HCT116 (cell line): ENCODE measurements around the gene KIF12. TPM values are rescaled to one million over a fixed set of nuclear protein-coding genes. Genes with fewer than 3 reads are reported as not detected.

Experiments
- ATAC-seq: fragments of 200-7000 bp; cut with Tn5 transposase; 2 replicates; pipeline ENCODE4 v1.9.1; 2020; ENCODE audit warnings: mild to moderate bottlenecking, moderate library complexity
- BruUV-seq: library from RNA; stranded (reverse); fragments of 400-500 nt; replicated peaks from 2 replicates; lab custom pipeline; 2021; lab: Mats Ljungman, UMichigan
- CTCF ChIA-PET: fragments of 300-600 bp; sonication (Branson Sonifier 250); formaldehyde crosslinking; loops from one replicate; lab custom pipeline; 2021; ENCODE audit warnings: antibody characterized with exemption; lab: Charles Lee
- POLR2A ChIA-PET: fragments of 300-600, 350-600 bp; sonication (Branson Sonifier 250); formaldehyde crosslinking; loops from one replicate; lab custom pipeline; 2021; ENCODE audit warnings: antibody characterized with exemption; lab: Charles Lee
- RAD21 ChIA-PET, 2 experiments: fragments of 300-600 bp; sonication (Branson Sonifier 250); formaldehyde crosslinking; loops; one replicate each; lab custom pipeline; 2023; ENCODE audit warnings: low total read pairs in 2 of 2; ENCODE audit not compliant: uncharacterized antibody in 2 of 2, unreplicated experiment in 2 of 2, low non-redundant PET in 1 of 2; lab: Charles Lee
- DNase-seq: peaks from one replicate; pipeline ENCODE4 v3.0.0-alpha.2; 2010; ENCODE audit warnings: low read depth, low spot score
- H2AFZ ChIP-seq: fragments of 200-600 bp; shearing (Covaris generic), sonication (generic); 2 replicates; pipeline ENCODE4 v1.6.1; 2017; ENCODE audit warnings: low read depth, mixed run types, mixed read lengths, antibody characterized with exemption, low read length; ENCODE audit not compliant: poor library complexity, severe bottlenecking
- H3K27ac ChIP-seq: 2 replicates; pipeline ENCODE4 v1.5.1; 2012; ENCODE audit warnings: low read depth, low read length
- H3K27me3 ChIP-seq: fragments of 200-600 bp; sonication (generic); 2 replicates; pipeline ENCODE4 v1.6.1; 2016; ENCODE audit warnings: mixed run types, low read length, mixed read lengths; ENCODE audit not compliant: insufficient read depth
- H3K36me3 ChIP-seq, 2 experiments: fragments of 200-500 bp in 1 of 2; fragments of 200-600 bp in 1 of 2; sonication (Bioruptor generic) in 1 of 2; sonication (generic) in 1 of 2; 2 replicates each; pipeline versions ENCODE4 v1.5.1 to v1.6.1; 2014 to 2016; ENCODE audit warnings: low read length in 2 of 2, inconsistent platforms in 1 of 2, mixed read lengths in 1 of 2, mixed run types in 1 of 2; ENCODE audit not compliant: insufficient read depth in 2 of 2, control insufficient read depth in 1 of 2
- H3K4me1 ChIP-seq, 2 experiments: fragments of 200-600 bp in 1 of 2; sonication (generic) in 1 of 2; 2 replicates each; pipeline versions ENCODE4 v1.5.1 to v1.6.1; 2012 to 2017; ENCODE audit warnings: low read length in 2 of 2, inconsistent platforms in 1 of 2, mild to moderate bottlenecking in 1 of 2, mixed read lengths in 1 of 2, mixed run types in 1 of 2, moderate library complexity in 1 of 2; ENCODE audit not compliant: insufficient read depth in 2 of 2, control insufficient read depth in 1 of 2
- H3K4me2 ChIP-seq: fragments of 200-600 bp; sonication (generic); 2 replicates; pipeline ENCODE4 v1.6.1; 2017; ENCODE audit warnings: mixed run types, low read length, mixed read lengths
- H3K4me3 ChIP-seq, 2 experiments: fragments of 200-600 bp in 1 of 2; sonication (generic) in 1 of 2; replicated peaks in 1 of 2; 2 replicates each; pipeline ENCODE4 v1.5.1; 2011 to 2016; ENCODE audit warnings: low read length in 2 of 2, control low read depth in 1 of 2, low read depth in 1 of 2, mild to moderate bottlenecking in 1 of 2, mixed read lengths in 1 of 2, mixed run types in 1 of 2
- H3K79me2 ChIP-seq: fragments of 200-600 bp; sonication (generic); 2 replicates; pipeline ENCODE4 v1.6.1; 2017; ENCODE audit warnings: mild to moderate bottlenecking, mixed run types, low read length, moderate library complexity, mixed read lengths; ENCODE audit not compliant: insufficient read depth
- H3K9ac ChIP-seq: fragments of 200-600 bp; sonication (generic); 2 replicates; pipeline ENCODE4 v1.6.1; 2016; ENCODE audit warnings: low read length, mixed read lengths
- H3K9me2 ChIP-seq: fragments of 200-600 bp; sonication (generic), shearing (Covaris generic); 2 replicates; pipeline ENCODE4 v1.6.1; 2017; ENCODE audit warnings: mixed run types, mild to moderate bottlenecking, moderate library complexity; ENCODE audit not compliant: insufficient read depth
- H3K9me3 ChIP-seq, 2 experiments: fragments of 200-500 bp in 1 of 2; fragments of 200-600 bp in 1 of 2; sonication (Bioruptor generic) in 1 of 2; sonication (generic) in 1 of 2; 2 replicates each; pipeline ENCODE4 v1.6.1; 2014 to 2017; ENCODE audit warnings: low read length in 2 of 2, mixed read lengths in 2 of 2, inconsistent platforms in 1 of 2, low read depth in 1 of 2, mild to moderate bottlenecking in 1 of 2, mixed run types in 1 of 2, moderate library complexity in 1 of 2; ENCODE audit not compliant: control insufficient read depth in 1 of 2, insufficient read depth in 1 of 2
- H4K20me1 ChIP-seq: fragments of 200-600 bp; sonication (generic), shearing (Covaris generic); 2 replicates; pipeline ENCODE4 v1.6.1; 2017; ENCODE audit warnings: mixed run types, mild to moderate bottlenecking, moderate library complexity; ENCODE audit not compliant: insufficient read depth
- CEBPB ChIP-seq: IDR thresholded peaks from 2 replicates; pipeline ENCODE4 v1.6.1; 2012; ENCODE audit warnings: low read depth
- ELF1 ChIP-seq: IDR thresholded peaks from 2 replicates; pipeline ENCODE4 v1.6.1; 2012; ENCODE audit warnings: low read depth, borderline replicate concordance
- EZH2 ChIP-seq: fragments of 200-600 bp; sonication (generic); IDR thresholded peaks from 2 replicates; pipeline ENCODE4 v1.6.1; 2017; ENCODE audit warnings: antibody characterized with exemption, mixed run types
- EZH2phosphoT487 ChIP-seq: fragments of 200-600 bp; IDR thresholded peaks from 2 replicates; pipeline ENCODE4 v1.6.1; 2018; ENCODE audit warnings: antibody characterized with exemption, borderline replicate concordance
- JUND ChIP-seq: IDR thresholded peaks from 2 replicates; pipeline ENCODE4 v1.6.1; 2012
- RAD21 ChIP-seq: IDR thresholded peaks from 2 replicates; pipeline ENCODE4 v1.6.1; 2012; ENCODE audit warnings: low read depth, mild to moderate bottlenecking
- TCF7L2 ChIP-seq: IDR thresholded peaks from 2 replicates; pipeline ENCODE4 v1.7.0; 2011; ENCODE audit warnings: borderline replicate concordance, inconsistent platforms; ENCODE audit not compliant: insufficient read depth, insufficient read length; ENCODE audit errors: extremely low read depth
- YY1 ChIP-seq: IDR thresholded peaks from 2 replicates; pipeline ENCODE4 v1.6.1; 2011; ENCODE audit warnings: low read length, low read depth, moderate library complexity, mild to moderate bottlenecking; ENCODE audit not compliant: insufficient replicate concordance; ENCODE audit errors: extremely low read depth
- intact Hi-C: fragments of 100-400 bp; cut with micrococcal nuclease; formaldehyde crosslinking; loops from 2 replicates; pipeline ENCODE4 v1.10.0; 2022
- total RNA-seq: library from RNA; stranded (reverse); gene quantifications from one replicate; pipeline ENCODE4 v1.2.1, GENCODE V29; 2021; ENCODE audit not compliant: unreplicated experiment
- TF ChIP-seq, protein P1 (sequence below): IDR thresholded peaks from 2 replicates; pipeline ENCODE4 v1.6.1; 2012
- TF ChIP-seq, protein P2 (sequence below): IDR thresholded peaks from 2 replicates; pipeline ENCODE4 v1.6.1; 2012

Gene KIF12
- total RNA-seq, 1 experiment from 2014 or later, result 6.4 TPM

- Histone ChIP-seq H3K4me3 (no peak overlapping the region), H3K79me2 (no peaks in the 10 kb centered on the region), H2AFZ (no peak overlapping the region), H3K9ac (no peak overlapping the region), H4K20me1 (no peaks in the 10 kb centered on the region), H3K4me2 (no peak overlapping the region), H3K4me1 (no peaks in the 10 kb centered on the region), H3K36me3 (no peaks in the 10 kb centered on the region), H3K27ac (no peak overlapping the region), H3K9me2 (no peaks in the 10 kb centered on the region), H3K9me3 (peaks cover 0 to 7% of the 10 kb centered on the region in 2 experiments; a peak in 1 of 4 replicates), H3K27me3 (no peaks in the 10 kb centered on the region; the same call in 1 of the 2 replicates)
- no TSS peak for BruUV-seq
- no peak for TF ChIP-seq YY1
- TF ChIP-seq, protein P1, sequence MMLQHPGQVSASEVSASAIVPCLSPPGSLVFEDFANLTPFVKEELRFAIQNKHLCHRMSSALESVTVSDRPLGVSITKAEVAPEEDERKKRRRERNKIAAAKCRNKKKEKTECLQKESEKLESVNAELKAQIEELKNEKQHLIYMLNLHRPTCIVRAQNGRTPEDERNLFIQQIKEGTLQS, result no peak
- no peak for TF ChIP-seq JUND
- ChIA-PET RAD21 (no interaction called here), POLR2A (no interaction called here), CTCF (no interaction called here)
- ATAC-seq (no peak), DNase-seq (no peak)
- intact Hi-C loops, result no loop called here
Observed at GRCh38 chr9:114131808-114132549, 32.9 kb upstream of the KIF12 start.

DNA sequence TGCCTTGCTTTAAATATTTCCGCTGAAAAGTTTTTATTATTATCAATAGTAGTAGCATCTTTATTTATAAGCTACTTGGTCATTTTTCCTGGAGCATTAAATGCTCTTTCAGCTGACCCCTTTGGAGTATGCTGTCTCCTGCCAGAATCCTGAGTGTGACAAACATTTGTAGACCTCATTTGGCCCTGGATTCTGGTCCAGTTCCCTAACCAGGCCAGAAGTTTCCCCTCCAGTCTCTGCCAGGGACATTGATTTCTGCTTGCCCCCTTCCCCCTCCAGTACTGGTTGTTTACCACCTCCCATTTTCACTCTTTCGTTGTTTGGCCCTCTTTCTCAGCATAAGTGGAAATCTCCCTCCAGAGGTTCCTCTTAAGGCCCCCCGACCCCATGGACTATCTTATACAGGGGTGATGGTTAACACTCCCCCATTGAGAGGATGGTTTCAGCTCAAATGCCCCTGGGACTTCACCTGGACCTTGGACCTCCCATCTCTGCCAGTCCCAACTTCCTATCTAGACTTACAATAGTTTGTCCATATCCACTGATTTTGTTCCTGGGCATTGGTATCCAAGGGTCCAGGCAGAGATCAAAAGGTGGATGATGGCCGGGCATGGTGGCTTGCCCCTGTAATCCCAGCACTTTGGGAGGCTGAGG is 31.7 kb upstream of the KIF12 start:
- no peak overlapping the region for H3K9ac ChIP-seq
- intact Hi-C loops, result no loop called here
- H3K79me2 ChIP-seq, result no peaks in the 10 kb centered on the region
- DNase-seq, result no peak
- POLR2A ChIA-PET, result no interaction called here
- no peaks in the 10 kb centered on the region; the same call in 1 of the 2 replicates for H3K27me3 ChIP-seq
- TF ChIP-seq TCF7L2 (no peak), ELF1 (no peak), EZH2 (no peak), CEBPB (no peak), RAD21 (no peak), EZH2phosphoT487 (no peak)
- TF ChIP-seq, protein P2, sequence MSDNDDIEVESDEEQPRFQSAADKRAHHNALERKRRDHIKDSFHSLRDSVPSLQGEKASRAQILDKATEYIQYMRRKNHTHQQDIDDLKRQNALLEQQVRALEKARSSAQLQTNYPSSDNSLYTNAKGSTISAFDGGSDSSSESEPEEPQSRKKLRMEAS, result no peak
- no peaks in the 10 kb centered on the region for H4K20me1 ChIP-seq
- H3K9me3 ChIP-seq, result peaks cover 0 to 7% of the 10 kb centered on the region in 2 experiments; a peak in 1 of 4 replicates
- H2AFZ ChIP-seq, result no peak overlapping the region
- H3K9me2 ChIP-seq, result no peaks in the 10 kb centered on the region
- CTCF ChIA-PET, result no interaction called here
- H3K4me1 ChIP-seq, result no peaks in the 10 kb centered on the region
- H3K4me2 ChIP-seq, result no peak overlapping the region
- no peak for ATAC-seq
- H3K4me3 ChIP-seq, result no peak overlapping the region
- H3K36me3 ChIP-seq, result no peaks in the 10 kb centered on the region
- BruUV-seq, result no TSS peak
- RAD21 ChIA-PET, result no interaction called here
- H3K27ac ChIP-seq, result no peak overlapping the region
